ENCODE data around the gene ARHGAP32.
A peak's percentile ranks its signal among the peaks of the same experiment; 100 is the strongest.

The ARHGAP32 gene

GRCh38 chr11:129106788-129107187 lies 85.3 kb downstream of the ARHGAP32 start:
- DNase-seq = no peak

DNA sequence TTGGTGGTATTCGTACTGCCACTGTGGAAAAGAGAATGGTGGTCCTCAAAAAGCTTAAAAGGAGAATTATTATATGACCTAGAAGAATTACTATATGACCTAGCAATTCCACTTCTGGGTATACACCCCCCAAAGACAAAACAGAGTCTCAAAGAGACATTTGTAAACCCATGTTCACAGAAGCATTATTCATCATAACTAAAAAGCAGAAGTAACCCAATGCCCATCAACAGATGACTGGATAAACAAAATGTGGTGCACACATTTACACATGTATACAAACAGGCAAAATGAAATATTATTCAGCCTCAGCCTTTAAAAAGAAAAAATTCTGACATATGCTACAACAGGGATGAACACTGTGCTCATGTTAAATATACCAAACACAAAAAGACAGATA lies 89.4 kb downstream of the ARHGAP32 start:
- DNase-seq = no peak

GRCh38 chr11:129102225-129102624 lies 89.9 kb downstream of the ARHGAP32 start:
- DNase-seq = no peak

- DNase-seq = no peak
Observed at GRCh38 chr11:129093283-129093682, 98.8 kb downstream of the ARHGAP32 start.

- peak; percentile 72 for DNase-seq
Observed at GRCh38 chr11:129090056-129090455, 102.1 kb downstream of the ARHGAP32 start.

GRCh38 chr11:129089279-129089678 lies 102.8 kb downstream of the ARHGAP32 start:
- no peak for DNase-seq

DNA sequence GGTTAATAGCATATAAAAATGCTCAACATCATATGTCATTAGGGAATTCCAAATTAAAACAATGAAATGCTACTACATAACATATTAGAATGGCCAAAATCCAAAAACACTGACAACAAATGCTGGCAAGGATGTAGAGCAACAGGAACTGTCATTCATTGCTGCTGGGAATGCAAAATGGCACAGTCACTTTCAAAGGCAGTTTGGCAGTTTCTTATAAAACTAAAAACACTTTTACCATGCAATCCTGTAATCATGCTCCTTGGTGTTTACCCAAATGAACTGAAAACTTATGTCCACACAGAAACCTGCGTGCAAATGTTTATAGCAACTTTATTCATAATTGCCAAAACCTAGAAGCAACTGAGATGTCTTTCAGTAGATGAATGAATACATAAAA lies 105.1 kb downstream of the ARHGAP32 start:
- DNase-seq = no peak

DNA sequence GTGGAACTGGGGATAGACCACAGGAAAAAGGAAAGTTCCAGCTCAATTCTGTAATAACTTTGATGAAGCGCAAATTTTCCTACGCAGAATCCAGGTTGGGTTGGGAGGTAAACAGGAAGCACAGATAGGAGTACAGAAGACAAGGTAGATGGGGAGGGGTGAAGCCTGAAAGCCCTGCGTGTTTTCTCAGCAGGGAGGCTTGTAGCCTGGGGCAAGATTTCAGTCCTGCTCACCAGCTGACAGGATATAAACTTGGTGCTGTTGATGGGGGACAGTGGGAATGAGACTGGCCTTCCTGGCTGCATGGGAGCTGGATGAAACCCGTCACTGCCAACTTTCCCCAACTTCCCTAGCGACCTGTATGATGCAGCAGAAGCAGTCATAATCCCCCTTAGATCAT lies 114.9 kb downstream of the ARHGAP32 start:
- no peak for DNase-seq

GRCh38 chr11:129075757-129076156 lies 116.4 kb downstream of the ARHGAP32 start:
- no peak for DNase-seq

- no peak for DNase-seq
Observed at GRCh38 chr11:129067454-129067853, 124.7 kb downstream of the ARHGAP32 start.

DNA sequence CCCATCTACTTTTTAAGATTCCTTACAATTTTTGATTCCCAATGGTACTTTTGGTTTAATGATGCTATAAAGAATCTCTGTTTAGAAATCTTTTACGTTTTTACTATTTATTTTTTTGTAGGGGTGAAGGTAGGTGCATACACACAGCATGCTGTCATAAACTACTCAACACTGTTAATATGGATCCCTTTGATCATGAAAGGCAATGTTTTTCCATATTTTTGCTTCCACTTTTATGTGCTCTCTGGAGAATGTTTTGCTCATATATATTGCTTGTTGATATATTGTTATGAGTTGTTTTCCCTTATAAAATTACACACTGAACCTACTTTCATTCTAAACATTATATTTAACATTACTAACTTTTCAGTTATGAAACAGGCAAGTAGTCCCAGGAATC lies 125.9 kb downstream of the ARHGAP32 start:
- DNase-seq = no peak

GRCh38 chr11:129063118-129063517 lies 129.0 kb downstream of the ARHGAP32 start:
- DNase-seq = no peak

- DNase-seq = peak; percentile 35
Observed at GRCh38 chr11:129061492-129062230, 130.5 kb downstream of the ARHGAP32 start.

DNA sequence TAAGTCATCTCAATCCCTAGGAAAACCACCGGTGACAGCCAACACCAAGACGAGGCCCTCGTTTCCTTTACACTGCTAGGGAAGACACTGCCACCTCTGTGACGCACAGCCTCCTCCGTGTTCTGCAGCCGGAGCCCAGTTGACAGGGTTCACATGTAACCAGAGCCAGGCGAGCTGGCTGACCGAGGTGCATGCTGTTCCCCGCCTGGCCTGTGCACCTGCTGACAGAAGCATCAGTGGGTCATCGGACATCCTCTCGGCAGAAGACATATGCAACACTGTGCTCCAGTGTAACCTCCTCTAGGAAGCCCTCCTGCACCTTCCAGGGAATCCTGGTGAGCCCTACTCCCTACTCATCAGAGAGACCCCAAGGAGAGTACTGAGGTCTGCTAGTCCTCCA lies 135.2 kb downstream of the ARHGAP32 start:
- no peak for DNase-seq

GRCh38 chr11:129055196-129055595 lies 136.9 kb downstream of the ARHGAP32 start:
- DNase-seq = no peak

- DNase-seq = no peak
Observed at GRCh38 chr11:129048911-129049310, 143.2 kb downstream of the ARHGAP32 start.

DNA sequence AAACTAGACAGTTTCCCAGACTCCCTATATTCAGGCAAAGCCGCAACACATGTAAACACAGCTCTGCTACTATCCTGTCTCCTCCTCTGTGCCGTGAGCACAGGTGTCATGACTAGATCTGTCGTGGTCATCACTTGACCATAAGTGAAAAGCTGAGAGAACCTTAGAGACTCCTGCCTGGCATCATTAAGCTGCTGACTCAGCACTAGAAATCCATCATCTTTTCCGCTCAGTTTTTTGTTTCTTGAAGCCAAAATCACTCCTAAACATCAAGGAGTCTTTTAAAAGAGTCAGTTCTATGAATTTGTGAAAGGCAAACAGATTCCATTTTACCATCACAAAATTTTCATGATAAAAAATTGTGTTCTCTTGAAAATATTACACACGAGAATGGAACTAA lies 147.0 kb downstream of the ARHGAP32 start:
- no peak for DNase-seq

DNA sequence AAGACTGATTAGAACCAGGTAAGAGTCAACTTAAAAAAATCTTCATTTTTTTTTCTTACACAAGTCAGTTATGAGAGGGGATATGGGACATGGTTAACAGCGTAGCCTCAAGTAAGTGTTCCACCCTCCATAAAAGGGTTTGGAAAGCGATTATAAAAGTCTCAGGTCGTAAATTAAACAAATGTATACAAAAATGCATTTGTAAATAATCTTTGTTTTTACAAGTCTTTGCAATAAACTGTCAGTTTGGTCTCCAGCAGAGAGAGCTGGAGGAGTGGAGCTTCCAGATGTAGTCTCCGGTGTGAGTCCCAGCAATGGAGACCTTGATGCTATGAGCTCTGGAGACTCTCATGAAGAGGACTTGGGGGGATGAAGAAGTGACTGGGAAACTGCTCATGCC lies 149.6 kb downstream of the ARHGAP32 start:
- no peak for DNase-seq

DNA sequence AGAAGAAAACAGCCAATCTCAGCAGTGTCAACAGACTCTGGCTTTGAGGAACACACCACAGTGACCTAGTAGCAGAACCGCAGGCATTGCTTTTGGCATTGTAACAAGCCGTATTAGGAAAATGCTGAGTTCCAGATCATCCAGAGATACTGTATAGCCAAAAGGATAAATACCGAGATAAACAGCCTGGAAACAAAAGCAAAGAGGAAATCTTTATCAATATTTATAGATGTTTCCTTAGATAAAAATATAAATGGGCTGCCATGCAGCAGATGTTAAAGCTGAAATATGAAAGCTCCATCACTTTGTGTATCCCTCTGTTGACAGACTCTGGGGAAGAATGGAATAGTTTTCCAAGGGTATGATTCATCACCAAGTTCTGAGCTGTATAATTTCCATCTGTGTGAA lies 150.5 kb downstream of the ARHGAP32 start:
- peak; percentile 64 for DNase-seq

GRCh38 chr11:129040934-129041333 lies 151.2 kb downstream of the ARHGAP32 start:
- DNase-seq = no peak

DNA sequence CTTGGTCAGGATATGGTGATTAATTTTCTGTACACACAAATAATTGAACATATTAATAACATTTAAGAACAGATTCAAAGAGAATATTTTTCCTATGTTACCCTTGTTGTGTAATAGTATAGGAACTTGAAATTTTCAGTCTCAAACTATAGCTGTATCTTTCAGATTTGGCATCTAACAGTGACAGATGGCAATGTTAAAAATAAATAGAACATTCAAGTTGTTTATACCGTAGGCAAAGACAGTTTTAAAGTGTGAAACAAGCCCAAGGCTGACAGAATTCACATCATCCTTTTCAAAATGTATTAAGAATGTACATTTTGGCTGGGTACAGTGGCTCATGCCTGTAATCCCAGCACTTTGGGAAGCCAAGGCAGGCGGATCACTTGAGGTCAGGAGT lies 156.9 kb downstream of the ARHGAP32 start:
- no peak for DNase-seq

DNA sequence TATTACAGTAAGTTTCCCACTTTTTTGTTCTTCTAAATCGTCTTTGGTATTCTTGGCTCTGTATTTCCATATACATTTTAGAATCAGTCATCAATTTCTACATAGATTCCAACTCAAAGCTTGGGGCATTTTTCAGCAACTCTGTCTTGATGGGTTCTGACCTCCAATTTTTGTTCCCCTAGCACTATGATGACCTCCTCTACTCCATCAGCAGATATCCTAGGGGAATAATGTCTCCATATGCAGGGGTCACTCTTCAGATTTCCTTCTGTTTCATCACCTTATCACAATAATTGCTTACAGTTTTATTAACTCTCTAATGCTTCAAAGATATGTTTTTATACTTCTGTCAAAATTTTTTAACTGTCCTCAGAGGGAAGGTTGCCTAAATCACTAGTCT lies 158.1 kb downstream of the ARHGAP32 start:
- DNase-seq = peak; percentile 2

DNA sequence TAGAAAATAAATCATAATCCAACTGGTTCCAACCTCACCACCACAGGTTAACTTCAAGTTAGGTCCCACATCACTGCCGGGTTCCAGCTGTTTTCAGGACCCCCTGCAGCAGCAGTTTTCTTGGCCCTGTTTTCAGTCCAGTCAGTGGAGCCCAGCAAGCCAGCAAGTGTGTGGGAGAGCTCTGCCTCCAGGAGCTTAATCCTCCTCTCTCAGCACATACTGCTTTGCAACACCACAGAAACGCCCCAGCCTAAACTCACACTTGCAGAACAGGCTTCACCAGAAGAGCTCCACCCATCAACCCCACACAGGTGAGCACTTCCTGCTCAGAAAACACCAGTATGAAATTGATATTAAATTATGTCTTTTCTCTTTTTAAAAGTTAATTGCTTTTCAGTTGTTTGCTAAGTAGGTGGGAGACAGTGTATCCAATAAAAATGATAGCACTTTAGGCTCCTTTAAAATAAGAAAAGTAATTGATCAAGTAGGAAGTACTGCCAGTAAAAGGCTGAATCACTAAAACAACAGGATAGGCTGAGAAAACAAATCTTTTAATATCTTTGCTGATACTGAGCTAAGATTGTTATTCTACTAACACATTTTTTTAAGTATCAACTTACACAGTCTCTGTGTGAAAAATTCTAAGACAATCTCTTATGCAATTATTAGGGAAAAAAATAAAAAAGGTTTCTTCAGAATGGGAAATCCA lies 168.0 kb downstream of the ARHGAP32 start:
- DNase-seq = peak; percentile 4

GRCh38 chr11:129021295-129021694 lies 170.8 kb downstream of the ARHGAP32 start:
- DNase-seq = peak; percentile 9

DNA sequence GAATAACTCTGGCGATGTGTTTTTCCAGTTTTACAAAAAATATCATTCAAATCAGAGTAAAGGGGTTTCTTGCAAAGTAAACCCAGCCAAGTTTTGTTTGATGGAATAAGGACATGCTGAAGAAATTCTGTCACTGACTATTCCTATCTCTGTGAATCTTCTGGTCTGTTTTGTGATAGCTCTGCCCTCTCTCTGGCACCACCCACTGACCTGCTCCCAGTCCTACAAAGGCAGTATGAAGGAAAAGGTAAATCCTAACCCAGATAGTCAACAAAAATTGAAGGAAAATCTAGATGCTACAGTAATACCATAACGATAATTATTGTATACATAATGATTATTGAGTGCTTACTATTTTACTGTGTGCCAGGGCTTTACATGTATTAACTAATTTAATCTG lies 173.1 kb downstream of the ARHGAP32 start:
- DNase-seq = no peak

Data from fibroblast of upper back skin (primary cell).